ENCODE results near the gene HSH2D.
"Not testable (repeated sequence)": the region's sequence is repeated elsewhere in the genome, so short reads cannot be mapped to it uniquely, and the experiment has no call there.

HSH2D gene

GRCh38 chr19:16148443-16149229 lies 5.2 kb downstream of the HSH2D start:
- DNase-seq = no peak
- in situ Hi-C loops (cut with HindIII; ENCODE audit: low pct_ligation_motif_present, low pct_unique_long_range_greater_than_20kb, low sequenced_read_pairs) = no loop called here

GRCh38 chr19:16153582-16154336 lies 10.3 kb downstream of the HSH2D start:
- in situ Hi-C loops (cut with HindIII; ENCODE audit: low pct_ligation_motif_present, low pct_unique_long_range_greater_than_20kb, low sequenced_read_pairs) = no loop called here
- DNase-seq = no peak

- no peak for DNase-seq
- in situ Hi-C loops (cut with HindIII; ENCODE audit: low pct_ligation_motif_present, low pct_unique_long_range_greater_than_20kb, low sequenced_read_pairs) = no loop called here
These were observed 11.1 kb downstream of the HSH2D start for GRCh38 chr19:16154557-16154956.

GRCh38 chr19:16155128-16155527 lies 11.6 kb downstream of the HSH2D start:
- no peak for DNase-seq
- in situ Hi-C loops (cut with HindIII; ENCODE audit: low pct_ligation_motif_present, low pct_unique_long_range_greater_than_20kb, low sequenced_read_pairs) = no loop called here

GRCh38 chr19:16156904-16157303 lies 13.4 kb downstream of the HSH2D start:
- in situ Hi-C loops (cut with HindIII; ENCODE audit: low pct_ligation_motif_present, low pct_unique_long_range_greater_than_20kb, low sequenced_read_pairs) = no loop called here
- no peak for DNase-seq

- in situ Hi-C loops (cut with HindIII; ENCODE audit: low pct_ligation_motif_present, low pct_unique_long_range_greater_than_20kb, low sequenced_read_pairs) = no loop called here
- DNase-seq = no peak
These were observed 14.1 kb downstream of the HSH2D start for GRCh38 chr19:16157601-16158000.

- no peak for DNase-seq
- in situ Hi-C loops (cut with HindIII; ENCODE audit: low pct_ligation_motif_present, low pct_unique_long_range_greater_than_20kb, low sequenced_read_pairs) = no loop called here
These were observed 16.2 kb downstream of the HSH2D start for GRCh38 chr19:16159655-16160054.

GRCh38 chr19:16160445-16160942 lies 17.0 kb downstream of the HSH2D start:
- no peak for DNase-seq
- in situ Hi-C loops (cut with HindIII; ENCODE audit: low pct_ligation_motif_present, low pct_unique_long_range_greater_than_20kb, low sequenced_read_pairs) = no loop called here

- in situ Hi-C loops (cut with HindIII; ENCODE audit: low pct_ligation_motif_present, low pct_unique_long_range_greater_than_20kb, low sequenced_read_pairs) = no loop called here
These were observed 17.6 kb downstream of the HSH2D start for GRCh38 chr19:16160943-16161560.

GRCh38 chr19:16161840-16162239 lies 18.4 kb downstream of the HSH2D start:
- in situ Hi-C loops (cut with HindIII; ENCODE audit: low pct_ligation_motif_present, low pct_unique_long_range_greater_than_20kb, low sequenced_read_pairs) = no loop called here
- peak; percentile 9 for DNase-seq

More at GRCh38 chr19:16160943-16161560, 17.6 kb downstream of the HSH2D start:
- DNase-seq = peak; percentile 65

GRCh38 chr19:16164222-16164890 lies 20.9 kb downstream of the HSH2D start:
- in situ Hi-C loops (cut with HindIII; ENCODE audit: low pct_ligation_motif_present, low pct_unique_long_range_greater_than_20kb, low sequenced_read_pairs) = no loop called here
- no peak for DNase-seq

- in situ Hi-C loops (cut with HindIII; ENCODE audit: low pct_ligation_motif_present, low pct_unique_long_range_greater_than_20kb, low sequenced_read_pairs) = no loop called here
These were observed 22.9 kb downstream of the HSH2D start for GRCh38 chr19:16166417-16166816.

GRCh38 chr19:16167055-16167454 lies 23.6 kb downstream of the HSH2D start:
- no peak for DNase-seq
- in situ Hi-C loops (cut with HindIII; ENCODE audit: low pct_ligation_motif_present, low pct_unique_long_range_greater_than_20kb, low sequenced_read_pairs) = no loop called here

More at GRCh38 chr19:16166417-16166816, 22.9 kb downstream of the HSH2D start:
- DNase-seq = no peak

- DNase-seq = no peak
- in situ Hi-C loops (cut with HindIII; ENCODE audit: low pct_ligation_motif_present, low pct_unique_long_range_greater_than_20kb, low sequenced_read_pairs) = no loop called here
These were observed 25.1 kb downstream of the HSH2D start for GRCh38 chr19:16168465-16169081.

- no peak for DNase-seq
- in situ Hi-C loops (cut with HindIII; ENCODE audit: low pct_ligation_motif_present, low pct_unique_long_range_greater_than_20kb, low sequenced_read_pairs) = no loop called here
These were observed 26.6 kb downstream of the HSH2D start for GRCh38 chr19:16170134-16170533.

GRCh38 chr19:16175954-16176353 lies 32.5 kb downstream of the HSH2D start:
- DNase-seq = no peak

GRCh38 chr19:16178866-16179265 lies 35.4 kb downstream of the HSH2D start:
- in situ Hi-C loops (cut with HindIII; ENCODE audit: low pct_ligation_motif_present, low pct_unique_long_range_greater_than_20kb, low sequenced_read_pairs); DNase-seq: not testable (repeated sequence)

More at GRCh38 chr19:16175954-16176353, 32.5 kb downstream of the HSH2D start:
- in situ Hi-C loops (cut with HindIII; ENCODE audit: low pct_ligation_motif_present, low pct_unique_long_range_greater_than_20kb, low sequenced_read_pairs) = no loop called here

GRCh38 chr19:16180611-16181010 lies 37.1 kb downstream of the HSH2D start:
- peak; percentile 31 for DNase-seq
- in situ Hi-C loops (cut with HindIII; ENCODE audit: low pct_ligation_motif_present, low pct_unique_long_range_greater_than_20kb, low sequenced_read_pairs) = no loop called here
